Hypothalamus (tissue), 51 donors: Measurements from ENCODE around the gene IAH1.
A peak's percentile ranks its signal among the peaks of the same experiment; 100 is the strongest.

Source experiments
- DNase-seq, 51 donors: peaks; one replicate each; lab custom pipeline; 2025; lab: John Stamatoyannopoulos, UW

IAH1 gene

GRCh38 chr2:9525266-9525665 is 50.9 kb downstream of the IAH1 start:
- DNase-seq, result peak in 2 of 51 donors; percentile 12 to 30

- DNase-seq, result no peak
These were observed 53.8 kb downstream of the IAH1 start for GRCh38 chr2:9527995-9528787.

GRCh38 chr2:9532421-9532820 is 58.1 kb downstream of the IAH1 start:
- no peak for DNase-seq

GRCh38 chr2:9533663-9534062 is 59.3 kb downstream of the IAH1 start:
- no peak for DNase-seq

GRCh38 chr2:9535177-9535576 is 60.8 kb downstream of the IAH1 start:
- DNase-seq, result no peak

GRCh38 chr2:9536504-9536903 is 62.2 kb downstream of the IAH1 start:
- DNase-seq, result no peak

GRCh38 chr2:9538000-9538507 is 63.7 kb downstream of the IAH1 start:
- DNase-seq, result peak in 1 of 51 donors; percentile 38
